ENCODE measurements around the gene GNB1L.
"Not testable (repeated sequence)": the region's sequence is repeated elsewhere in the genome, so short reads cannot be mapped to it uniquely, and the experiment has no call there.

Gene GNB1L

DNA sequence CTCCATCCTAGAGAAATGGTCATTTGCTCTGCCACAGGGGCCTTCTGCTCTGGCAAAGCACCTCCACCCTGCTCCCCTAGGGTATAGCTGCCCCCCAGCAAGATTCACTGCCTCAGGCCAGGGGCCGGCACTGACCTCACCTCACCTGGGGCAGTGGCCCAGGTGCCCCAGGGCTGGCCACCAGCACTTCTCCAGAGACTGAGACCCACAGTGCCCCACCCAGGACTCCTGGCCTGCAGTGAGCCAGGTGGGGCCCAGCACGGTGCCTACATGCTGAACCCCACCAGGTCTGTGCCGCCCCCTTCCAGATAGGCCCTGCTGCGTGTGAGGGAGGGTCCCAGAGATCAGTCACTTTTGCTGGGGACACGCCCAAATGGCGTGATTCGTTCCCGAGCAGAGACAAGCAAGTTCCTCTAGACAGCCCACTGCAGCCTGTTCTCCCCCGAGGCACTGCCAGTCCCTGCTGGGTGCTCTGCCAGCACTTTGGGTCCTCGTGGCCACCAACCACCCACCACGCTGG is 10.8 kb downstream of the GNB1L start:
- Histone ChIP-seq H3K36me3 (ENCODE audit: insufficient read depth, low read length) (peaks cover 15% of the 10 kb centered on the region), H3K9me3 (replicated peaks; ENCODE audit: low read length) (no peaks in the 10 kb centered on the region), H3K4me3 (ENCODE audit: low read length) (peak overlapping the region; percentile 17), H3K4me2 (ENCODE audit: low read length) (peak overlapping the region; percentile 47), H3K4me1 (ENCODE audit: control insufficient read depth, insufficient read depth, low read length) (peaks cover 30% of the 10 kb centered on the region), H3K9ac (ENCODE audit: low read depth, low read length) (peak overlapping the region; percentile 40), H3K27me3 (ENCODE audit: control insufficient read depth, insufficient read depth, low read length) (no peaks in the 10 kb centered on the region)

DNA sequence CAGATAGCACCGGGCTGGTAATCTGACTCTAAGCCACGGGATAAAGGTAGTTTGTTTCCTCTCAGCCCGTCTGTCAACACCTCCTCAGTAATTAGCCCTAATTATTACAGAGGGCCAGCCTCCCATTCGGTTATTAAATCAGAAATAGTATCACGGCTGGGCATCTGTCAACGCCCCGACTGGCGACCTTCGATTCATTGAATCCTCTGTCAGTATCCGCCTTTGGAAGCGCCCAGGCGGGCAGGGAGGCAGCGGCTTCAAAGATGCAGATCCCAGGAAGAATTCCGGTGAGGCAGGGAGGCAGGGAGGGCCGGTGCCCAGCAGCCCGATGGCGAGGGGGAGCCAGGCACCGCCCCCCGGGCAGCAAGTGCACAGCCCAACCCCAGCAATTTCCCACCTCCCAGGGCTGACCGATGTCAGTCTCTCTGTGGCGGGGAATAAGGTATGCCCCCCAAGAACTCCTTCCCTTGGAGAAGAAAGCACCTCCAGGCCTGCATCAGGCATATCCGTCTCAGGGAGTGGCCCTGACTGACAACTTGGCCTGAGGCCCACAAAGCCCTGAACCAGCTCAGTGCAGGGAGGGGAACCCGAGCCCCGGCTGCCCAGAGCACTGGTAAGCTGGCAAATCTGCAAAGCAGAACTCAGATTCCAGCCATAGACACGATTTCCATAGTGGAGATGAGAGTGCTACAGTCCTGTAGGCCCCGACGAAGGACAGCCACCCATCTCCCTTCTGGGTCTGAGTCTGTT is 11.4 kb downstream of the GNB1L start:
- no peaks in the 10 kb centered on the region for H3K27me3 ChIP-seq (ENCODE audit: control insufficient read depth, insufficient read depth, low read length)
- peak overlapping the region; percentile 40 for H3K9ac ChIP-seq (ENCODE audit: low read depth, low read length)
- no peaks in the 10 kb centered on the region for H3K9me3 ChIP-seq (replicated peaks; ENCODE audit: low read length)
- H3K4me1 ChIP-seq (ENCODE audit: control insufficient read depth, insufficient read depth, low read length) = peaks cover 23% of the 10 kb centered on the region
- no peak overlapping the region for H3K4me3 ChIP-seq (ENCODE audit: low read length)
- no peak overlapping the region for H3K4me2 ChIP-seq (ENCODE audit: low read length)
- H3K36me3 ChIP-seq (ENCODE audit: insufficient read depth, low read length) = peaks cover 9% of the 10 kb centered on the region

DNA sequence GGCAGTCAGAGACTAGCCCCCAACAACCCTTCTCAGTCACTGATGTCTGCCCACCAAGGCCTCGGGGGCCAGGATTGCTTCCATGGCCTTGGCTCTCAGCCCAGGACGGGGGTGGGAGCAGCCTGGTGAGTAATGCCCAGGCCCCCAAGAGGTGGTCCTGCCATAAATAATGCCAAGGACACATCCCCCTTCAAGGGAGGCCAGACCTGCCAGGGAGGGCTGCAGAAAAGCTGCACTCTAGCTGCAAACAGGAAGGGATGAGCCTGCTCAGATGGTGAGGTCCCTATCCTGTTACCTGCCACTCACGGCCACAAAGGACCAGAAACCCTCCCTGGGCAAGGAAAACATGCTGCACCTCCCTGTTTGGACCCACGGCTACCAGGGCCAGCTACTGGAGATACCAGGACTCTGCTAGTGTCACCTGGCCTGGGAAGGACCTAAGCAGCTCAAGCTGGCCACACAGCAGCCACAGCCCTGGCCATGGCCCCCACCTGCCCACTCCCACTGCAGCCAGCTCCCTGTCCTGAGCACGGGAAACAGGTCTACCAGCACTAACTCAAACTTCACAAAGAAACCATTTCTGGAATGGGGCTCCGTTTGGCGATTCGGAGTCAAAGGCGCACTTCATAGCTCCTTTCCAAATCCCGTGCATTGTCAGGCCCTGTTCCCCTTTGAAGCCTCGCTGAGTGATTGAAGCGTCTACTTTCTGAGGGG is 12.1 kb downstream of the GNB1L start:
- Histone ChIP-seq H3K9ac (ENCODE audit: low read depth, low read length) (no peak overlapping the region), H3K27me3 (ENCODE audit: control insufficient read depth, insufficient read depth, low read length) (no peaks in the 10 kb centered on the region), H3K36me3 (ENCODE audit: insufficient read depth, low read length) (peaks cover 5% of the 10 kb centered on the region), H3K4me3 (ENCODE audit: low read length) (no peak overlapping the region), H3K4me2 (ENCODE audit: low read length) (no peak overlapping the region), H3K9me3 (replicated peaks; ENCODE audit: low read length) (no peaks in the 10 kb centered on the region), H3K4me1 (ENCODE audit: control insufficient read depth, insufficient read depth, low read length) (peaks cover 22% of the 10 kb centered on the region)

DNA sequence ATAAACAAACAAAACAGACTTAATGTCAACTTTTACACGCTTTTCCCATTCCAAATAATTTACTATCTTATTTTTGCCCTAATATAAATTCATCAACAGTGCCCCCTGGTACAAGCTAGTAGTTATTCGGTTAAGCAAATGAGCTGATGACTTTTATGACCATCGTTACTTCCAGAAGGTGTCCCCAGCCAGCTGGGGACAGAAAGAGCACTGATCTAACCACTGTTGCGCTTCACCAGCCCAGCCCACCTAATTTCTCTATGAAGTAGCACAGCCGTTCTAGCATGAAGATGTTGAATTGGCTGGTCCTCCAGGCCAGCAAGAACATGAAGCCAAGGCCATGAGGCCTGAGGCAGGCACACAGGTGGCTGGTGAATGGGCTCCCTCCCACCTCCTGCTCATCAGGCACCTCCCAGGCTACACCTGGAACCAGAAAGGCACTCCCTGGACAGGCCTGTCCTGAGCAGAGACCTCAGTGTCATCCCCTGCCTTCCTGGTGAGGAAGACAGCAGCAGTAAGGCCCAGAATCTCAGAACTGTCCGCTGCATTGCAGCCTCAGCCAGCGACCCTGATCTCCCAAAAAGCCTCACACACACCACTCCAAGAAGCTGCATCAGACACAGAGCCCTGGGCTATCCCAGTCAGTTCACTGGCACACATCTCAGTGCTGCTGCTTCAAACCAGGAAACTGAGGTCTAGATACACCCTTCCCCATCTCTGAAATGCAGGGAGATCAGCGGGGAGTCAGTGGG is 12.9 kb downstream of the GNB1L start:
- Histone ChIP-seq H3K9me3 (replicated peaks; ENCODE audit: low read length) (no peaks in the 10 kb centered on the region), H3K9ac (ENCODE audit: low read depth, low read length) (no peak overlapping the region), H3K4me1 (ENCODE audit: control insufficient read depth, insufficient read depth, low read length) (peaks cover 22% of the 10 kb centered on the region), H3K4me2 (ENCODE audit: low read length) (no peak overlapping the region), H3K4me3 (ENCODE audit: low read length) (no peak overlapping the region), H3K27me3 (ENCODE audit: control insufficient read depth, insufficient read depth, low read length) (no peaks in the 10 kb centered on the region), H3K36me3 (ENCODE audit: insufficient read depth, low read length) (no peaks in the 10 kb centered on the region)

DNA sequence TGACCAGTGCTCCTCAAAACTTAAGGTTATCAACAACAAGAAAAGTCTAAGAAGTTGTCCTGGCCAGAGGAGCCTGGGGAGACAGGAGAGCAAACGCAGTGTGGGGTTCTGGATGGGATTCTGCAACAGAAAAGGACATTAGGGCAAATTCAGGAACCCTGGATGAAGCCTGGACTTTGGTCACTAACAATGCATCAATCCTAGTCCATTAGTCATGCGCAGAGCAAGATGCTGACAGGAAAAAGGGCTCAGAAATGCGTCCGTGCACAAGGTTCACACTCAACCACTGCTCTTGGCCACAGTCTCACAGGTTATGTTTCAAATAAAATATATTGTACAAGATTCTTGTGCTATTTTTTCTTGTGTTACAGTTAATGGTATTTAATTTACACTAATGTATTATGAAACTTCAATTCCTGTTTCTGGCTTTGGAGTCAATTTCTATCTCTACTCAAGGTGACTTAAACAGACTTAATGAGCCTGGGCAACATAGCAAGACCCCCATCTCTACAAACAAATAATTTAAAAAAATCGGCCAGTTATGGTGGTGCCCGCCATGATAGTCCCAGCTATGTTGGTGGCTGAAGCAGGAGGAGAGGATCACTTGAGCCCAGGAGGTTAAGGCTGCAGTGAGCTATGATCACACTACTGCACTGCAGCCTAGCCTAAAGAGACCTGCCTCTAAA is 13.6 kb downstream of the GNB1L start:
- H3K9ac ChIP-seq (ENCODE audit: low read depth, low read length) = no peak overlapping the region
- peaks cover 22% of the 10 kb centered on the region for H3K4me1 ChIP-seq (ENCODE audit: control insufficient read depth, insufficient read depth, low read length)
- no peaks in the 10 kb centered on the region for H3K27me3 ChIP-seq (ENCODE audit: control insufficient read depth, insufficient read depth, low read length)

DNA sequence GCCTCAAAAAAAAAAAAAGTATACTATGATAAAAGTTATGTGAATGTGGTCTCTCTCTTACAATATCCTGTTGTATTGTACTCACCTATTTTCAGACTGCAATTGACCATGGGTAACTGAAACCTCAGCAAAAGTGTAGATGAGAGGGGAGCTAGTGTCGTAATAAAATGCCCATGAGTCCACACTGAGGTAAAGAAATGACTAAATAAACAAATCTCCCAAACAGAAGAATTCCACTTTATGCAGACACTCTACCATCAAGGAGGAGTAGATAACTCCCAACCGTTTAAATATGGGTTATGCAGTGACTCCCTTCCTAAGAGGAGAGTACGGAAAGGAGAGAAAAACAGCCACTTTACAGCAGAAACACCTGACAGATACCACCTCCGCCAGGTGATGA is 14.6 kb downstream of the GNB1L start:
- H3K9ac ChIP-seq (ENCODE audit: low read depth, low read length) = no peak overlapping the region
- peaks cover 16% of the 10 kb centered on the region for H3K4me1 ChIP-seq (ENCODE audit: control insufficient read depth, insufficient read depth, low read length)
- H3K4me3 ChIP-seq (ENCODE audit: low read length) = no peak overlapping the region
- H3K27me3 ChIP-seq (ENCODE audit: control insufficient read depth, insufficient read depth, low read length) = no peaks in the 10 kb centered on the region
- H3K9me3 ChIP-seq (replicated peaks; ENCODE audit: low read length) = no peaks in the 10 kb centered on the region
- H3K4me2 ChIP-seq (ENCODE audit: low read length) = no peak overlapping the region
- no peaks in the 10 kb centered on the region for H3K36me3 ChIP-seq (ENCODE audit: insufficient read depth, low read length)

More for the DNA sequence above, 13.6 kb downstream of the GNB1L start:
- no peak overlapping the region for H3K4me2 ChIP-seq (ENCODE audit: low read length)
- no peaks in the 10 kb centered on the region for H3K9me3 ChIP-seq (replicated peaks; ENCODE audit: low read length)
- no peak overlapping the region for H3K4me3 ChIP-seq (ENCODE audit: low read length)
- H3K36me3 ChIP-seq (ENCODE audit: insufficient read depth, low read length) = no peaks in the 10 kb centered on the region

DNA sequence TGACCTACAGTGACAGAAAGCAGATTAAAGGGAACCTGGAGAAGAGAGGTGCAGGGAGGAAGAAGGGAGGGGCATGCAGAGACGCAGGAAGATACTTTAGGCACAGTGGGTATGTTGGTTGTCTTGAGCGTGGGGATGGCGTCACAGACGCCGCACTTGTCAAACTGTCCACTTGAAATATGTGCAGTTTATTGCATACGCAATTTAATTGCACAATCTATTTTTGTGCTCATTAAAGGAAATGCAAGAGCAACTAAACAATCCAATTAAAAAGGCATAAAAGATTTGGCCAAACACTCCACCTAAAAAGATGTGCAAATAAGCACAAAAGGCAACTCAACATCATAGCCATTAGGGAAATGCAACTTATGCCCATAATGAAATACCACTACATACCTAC is 16.8 kb downstream of the GNB1L start:
- H3K4me2 ChIP-seq (ENCODE audit: low read length) = no peak overlapping the region
- H3K4me3 ChIP-seq (ENCODE audit: low read length) = no peak overlapping the region
- H3K27me3 ChIP-seq (ENCODE audit: control insufficient read depth, insufficient read depth, low read length) = no peaks in the 10 kb centered on the region
- no peaks in the 10 kb centered on the region for H3K4me1 ChIP-seq (ENCODE audit: control insufficient read depth, insufficient read depth, low read length)
- H3K9me3 ChIP-seq (replicated peaks; ENCODE audit: low read length) = no peaks in the 10 kb centered on the region
- H3K36me3 ChIP-seq (ENCODE audit: insufficient read depth, low read length) = no peaks in the 10 kb centered on the region
- H3K9ac ChIP-seq (ENCODE audit: low read depth, low read length) = no peak overlapping the region

DNA sequence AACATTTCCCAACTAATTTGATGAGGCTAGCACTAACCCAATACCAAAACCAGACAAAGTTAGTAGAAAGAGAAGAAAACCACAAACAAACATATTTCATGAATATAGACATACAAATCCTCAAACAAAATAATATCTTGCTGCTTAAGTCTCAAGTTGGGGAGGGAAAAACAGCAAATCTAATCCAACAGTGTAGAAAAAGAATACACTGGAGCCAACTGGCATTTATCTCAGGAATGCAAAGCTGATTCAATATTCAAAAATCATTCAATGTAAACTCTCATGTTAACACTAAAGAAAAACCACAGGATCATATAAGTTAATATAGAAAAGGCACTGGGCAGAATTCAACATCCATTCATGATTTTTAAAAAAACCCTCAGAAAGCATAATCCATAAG is 18.2 kb downstream of the GNB1L start:
- Histone ChIP-seq H3K4me2 (ENCODE audit: low read length) (no peak overlapping the region), H3K9me3 (replicated peaks; ENCODE audit: low read length) (no peaks in the 10 kb centered on the region), H3K4me1 (ENCODE audit: control insufficient read depth, insufficient read depth, low read length) (no peaks in the 10 kb centered on the region), H3K27me3 (ENCODE audit: control insufficient read depth, insufficient read depth, low read length) (no peaks in the 10 kb centered on the region), H3K36me3 (ENCODE audit: insufficient read depth, low read length) (no peaks in the 10 kb centered on the region), H3K4me3 (ENCODE audit: low read length) (no peak overlapping the region), H3K9ac (ENCODE audit: low read depth, low read length) (no peak overlapping the region)

DNA sequence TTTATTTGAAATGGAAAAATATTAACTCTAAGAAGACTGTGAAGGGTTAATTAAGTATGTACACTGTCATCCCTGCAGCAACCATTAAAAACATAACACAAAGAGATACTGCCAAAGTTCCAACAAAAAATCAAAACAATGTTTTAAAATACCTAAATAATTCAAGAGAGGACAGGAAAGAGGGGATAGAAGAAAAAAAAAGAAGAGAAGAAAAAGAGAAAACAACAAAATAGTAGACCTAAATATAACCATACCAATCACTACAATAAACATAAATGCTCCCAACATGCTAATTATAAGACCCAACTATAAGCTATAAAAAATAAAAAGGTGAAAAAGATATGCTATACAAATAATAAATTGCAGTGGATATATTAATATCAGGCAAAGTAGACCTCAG is 20.1 kb downstream of the GNB1L start:
- Histone ChIP-seq H3K4me3 (ENCODE audit: low read length) (no peak overlapping the region), H3K9me3 (replicated peaks; ENCODE audit: low read length) (no peaks in the 10 kb centered on the region), H3K36me3 (ENCODE audit: insufficient read depth, low read length) (no peaks in the 10 kb centered on the region), H3K4me1 (ENCODE audit: control insufficient read depth, insufficient read depth, low read length) (no peaks in the 10 kb centered on the region), H3K9ac (ENCODE audit: low read depth, low read length) (no peak overlapping the region), H3K27me3 (ENCODE audit: control insufficient read depth, insufficient read depth, low read length) (no peaks in the 10 kb centered on the region), H3K4me2 (ENCODE audit: low read length) (no peak overlapping the region)

DNA sequence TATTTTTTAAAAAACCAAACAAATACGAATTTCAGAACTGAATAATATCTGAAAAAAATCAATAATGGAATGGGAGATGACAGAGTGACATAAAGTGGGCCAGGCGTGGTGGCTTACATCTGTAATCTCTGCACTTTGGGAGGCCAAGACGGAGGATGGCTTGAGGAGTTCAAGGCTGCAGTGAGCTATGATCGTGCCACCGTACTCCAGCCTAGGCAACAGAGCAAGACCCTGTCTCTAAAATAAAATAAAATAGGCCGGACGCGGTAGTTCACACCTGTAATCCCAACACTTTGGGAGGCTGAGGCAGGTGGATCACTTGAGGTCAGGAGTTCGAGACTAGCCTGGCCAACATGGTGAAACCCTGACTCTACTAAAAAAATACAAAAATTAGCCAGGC is 21.3 kb downstream of the GNB1L start:
- H3K4me2 ChIP-seq (ENCODE audit: low read length); H3K4me1 ChIP-seq (ENCODE audit: control insufficient read depth, insufficient read depth, low read length); H3K9ac ChIP-seq (ENCODE audit: low read depth, low read length); H3K9me3 ChIP-seq (replicated peaks; ENCODE audit: low read length); H3K36me3 ChIP-seq (ENCODE audit: insufficient read depth, low read length); H3K27me3 ChIP-seq (ENCODE audit: control insufficient read depth, insufficient read depth, low read length); H3K4me3 ChIP-seq (ENCODE audit: low read length): not testable (repeated sequence)

DNA sequence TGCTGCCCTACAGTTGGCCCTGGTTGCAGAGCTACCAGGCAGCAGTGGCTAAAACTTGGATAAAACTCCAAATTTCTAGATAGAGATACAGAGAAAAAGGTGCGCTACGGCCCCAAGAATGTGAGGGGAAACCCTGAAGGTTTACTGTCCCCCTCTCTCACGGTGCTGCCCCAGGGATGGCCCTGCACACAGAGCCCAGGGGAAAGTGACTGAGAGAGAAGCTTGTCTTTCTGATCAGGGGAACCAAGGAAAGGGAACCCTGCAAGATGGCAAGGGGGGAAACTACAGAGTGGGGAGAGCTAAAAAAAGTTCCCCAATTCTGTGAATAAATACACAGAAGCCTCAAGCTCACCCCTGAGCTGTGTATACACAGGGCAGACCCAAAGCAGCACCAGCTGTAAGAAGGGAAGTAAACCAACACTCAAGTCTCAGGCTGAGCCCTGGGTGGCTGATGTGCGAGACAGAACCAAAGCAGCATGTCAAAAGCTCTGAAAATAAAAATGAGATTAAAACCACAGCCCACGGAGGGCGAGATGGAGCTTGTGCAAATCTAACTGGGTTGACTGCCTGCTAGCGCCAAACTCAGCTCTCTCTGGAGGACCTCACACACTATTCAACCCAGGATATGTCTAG is 22.1 kb downstream of the GNB1L start:
- Histone ChIP-seq H3K4me1 (ENCODE audit: control insufficient read depth, insufficient read depth, low read length) (no peaks in the 10 kb centered on the region), H3K9ac (ENCODE audit: low read depth, low read length) (no peak overlapping the region), H3K9me3 (replicated peaks; ENCODE audit: low read length) (no peaks in the 10 kb centered on the region), H3K4me2 (ENCODE audit: low read length) (no peak overlapping the region), H3K27me3 (ENCODE audit: control insufficient read depth, insufficient read depth, low read length) (no peaks in the 10 kb centered on the region), H3K36me3 (ENCODE audit: insufficient read depth, low read length) (no peaks in the 10 kb centered on the region), H3K4me3 (ENCODE audit: low read length) (no peak overlapping the region)
